Suprapubic skin (tissue), 4 donors: ENCODE data around the gene MANF. TPM values are rescaled to one million over a fixed set of nuclear protein-coding genes. Genes with fewer than 3 reads are reported as not detected.

Source experiments
- DNase-seq, 2 donors: peaks; one replicate each; pipeline ENCODE4 v3.0.0-alpha.2; 2019; ENCODE audit warnings: low spot score in 2 of 2
- H3K27ac ChIP-seq: fragments of 200-600 bp; sonication (generic); one replicate; pipeline ENCODE4 v1.5.1; 2019
- H3K27me3 ChIP-seq: fragments of 200-600 bp; sonication (generic); one replicate; pipeline ENCODE4 v1.5.1; 2019
- H3K36me3 ChIP-seq: fragments of 200-600 bp; sonication (generic); one replicate; pipeline ENCODE4 v1.5.1; 2019
- H3K4me1 ChIP-seq: fragments of 200-600 bp; sonication (generic); one replicate; pipeline ENCODE4 v1.5.1; 2019
- H3K4me3 ChIP-seq: fragments of 200-600 bp; sonication (generic); one replicate; pipeline ENCODE4 v1.5.1; 2019; ENCODE audit warnings: mild to moderate bottlenecking
- H3K9me3 ChIP-seq: fragments of 200-600 bp; sonication (generic); one replicate; pipeline ENCODE4 v1.5.1; 2019
- CTCF ChIP-seq, 2 donors: fragments of 200-600 bp in 1 of 2; fragments of 450-650 bp in 1 of 2; sonication (generic) in 1 of 2; IDR thresholded peaks; one replicate each; pipeline ENCODE4 v1.5.1; 2016 to 2019; ENCODE audit warnings: antibody characterized with exemption in 2 of 2, mild to moderate bottlenecking in 1 of 2, moderate library complexity in 1 of 2
- EP300 ChIP-seq: sonication (generic); formaldehyde crosslinking; IDR thresholded peaks from one replicate; pipeline ENCODE4 v1.6.1; 2017; ENCODE audit warnings: antibody characterized with exemption
- POLR2A ChIP-seq, 2 donors: fragments of 450-650 bp; IDR thresholded peaks; one replicate each; pipeline ENCODE4 v1.6.1; 2017; ENCODE audit warnings: antibody characterized with exemption in 2 of 2, mild to moderate bottlenecking in 2 of 2, moderate library complexity in 2 of 2
- POLR2AphosphoS5 ChIP-seq, 3 donors: sonication (generic); formaldehyde crosslinking; IDR thresholded peaks; one replicate each; pipeline ENCODE4 v1.6.1; 2017; ENCODE audit warnings: antibody characterized with exemption in 3 of 3
- WGBS: methylation state at CpG from one replicate; pipeline ENCODE4 v1.1.5; 2018; 5-methylcytosine and 5-hydroxymethylcytosine counted together
- total RNA-seq, 4 donors: library from RNA; depleted of rRNA; stranded (reverse); fragments of >200 nt; gene quantifications; one replicate each; pipeline ENCODE4 v1.1.0, GENCODE V29; 2016

The MANF gene
- total RNA-seq, 4 donors from 2014 or later = 21.7 to 64.0 (median 52.8) TPM

GRCh38 chr3:51340989-51341636, 44.0 kb upstream of the MANF start:
- Histone ChIP-seq H3K36me3 (no peaks in the 10 kb centered on the region), H3K4me1 (peaks cover 20% of the 10 kb centered on the region), H3K4me3 (no peak overlapping the region), H3K9me3 (no peaks in the 10 kb centered on the region), H3K27ac (peak overlapping the region; percentile 42), H3K27me3 (no peaks in the 10 kb centered on the region)
- WGBS = 88% methylated on average over 5 of the region's 8 CpGs
- no peak for DNase-seq
- TF ChIP-seq POLR2A (IDR thresholded peaks at IDR 0.05) (no peak), CTCF (IDR thresholded peaks at IDR 0.05) (no peak), POLR2AphosphoS5 (IDR thresholded peaks at IDR 0.05) (no peak), EP300 (no peak)

- Histone ChIP-seq H3K9me3 (no peaks in the 10 kb centered on the region), H3K27ac (peak overlapping the region; percentile 26), H3K36me3 (no peaks in the 10 kb centered on the region), H3K4me3 (no peak overlapping the region), H3K4me1 (peaks cover 20% of the 10 kb centered on the region), H3K27me3 (no peaks in the 10 kb centered on the region)
- no peak for TF ChIP-seq CTCF (IDR thresholded peaks at IDR 0.05)
- TF ChIP-seq POLR2A (IDR thresholded peaks at IDR 0.05) = no peak
- TF ChIP-seq EP300 = no peak
- no peak for TF ChIP-seq POLR2AphosphoS5 (IDR thresholded peaks at IDR 0.05)
- WGBS = 78% methylated on average over 7 of the region's 7 CpGs
- peak in 1 of 2 donors; percentile 75 for DNase-seq
These were observed 41.0 kb upstream of the MANF start for GRCh38 chr3:51343918-51344687.

- Histone ChIP-seq H3K27me3 (no peaks in the 10 kb centered on the region), H3K27ac (no peak overlapping the region), H3K4me3 (no peak overlapping the region), H3K4me1 (no peaks in the 10 kb centered on the region), H3K36me3 (no peaks in the 10 kb centered on the region), H3K9me3 (no peaks in the 10 kb centered on the region)
- WGBS = 63% methylated on average over 1 of the region's 1 CpG
- no peak for DNase-seq
- TF ChIP-seq POLR2AphosphoS5 (IDR thresholded peaks at IDR 0.05) = no peak
- no peak for TF ChIP-seq EP300
- TF ChIP-seq CTCF (IDR thresholded peaks at IDR 0.05) = no peak
- TF ChIP-seq POLR2A (IDR thresholded peaks at IDR 0.05) = no peak
These were observed 34.3 kb upstream of the MANF start for GRCh38 chr3:51350751-51351150.

GRCh38 chr3:51353131-51353530, 32.0 kb upstream of the MANF start:
- Histone ChIP-seq H3K27ac (no peak overlapping the region), H3K27me3 (no peaks in the 10 kb centered on the region), H3K4me1 (peaks cover 5% of the 10 kb centered on the region), H3K4me3 (no peak overlapping the region), H3K36me3 (no peaks in the 10 kb centered on the region), H3K9me3 (no peaks in the 10 kb centered on the region)
- DNase-seq = peak in 1 of 2 donors; percentile 21
- 91% methylated on average over 4 of the region's 4 CpGs for WGBS
- no peak for TF ChIP-seq EP300
- TF ChIP-seq POLR2AphosphoS5 (IDR thresholded peaks at IDR 0.05) = no peak
- no peak for TF ChIP-seq CTCF (IDR thresholded peaks at IDR 0.05)

GRCh38 chr3:51353691-51354090, 31.4 kb upstream of the MANF start:
- Histone ChIP-seq H3K27ac (no peak overlapping the region), H3K9me3 (no peaks in the 10 kb centered on the region), H3K4me3 (no peak overlapping the region), H3K36me3 (no peaks in the 10 kb centered on the region), H3K27me3 (no peaks in the 10 kb centered on the region), H3K4me1 (peaks cover 5% of the 10 kb centered on the region)
- TF ChIP-seq CTCF (IDR thresholded peaks at IDR 0.05) = no peak
- TF ChIP-seq POLR2AphosphoS5 (IDR thresholded peaks at IDR 0.05) = no peak
- no peak for TF ChIP-seq EP300
- no peak for TF ChIP-seq POLR2A (IDR thresholded peaks at IDR 0.05)
- WGBS = 58% methylated on average over 1 of the region's 1 CpG
- DNase-seq = peak in 1 of 2 donors; percentile 20
